Panc1 (cell line): Measurements from ENCODE around the gene MAPK4. TPM values are rescaled to one million over a fixed set of nuclear protein-coding genes. Genes with fewer than 3 reads are reported as not detected.

ENCODE experiments used
- ATAC-seq: fragments of 200-7000 bp; cut with Tn5 transposase; 2 replicates; pipeline ENCODE4 v1.9.1; 2020; ENCODE audit warnings: mild to moderate bottlenecking, moderate library complexity
- BruUV-seq: library from RNA; stranded (reverse); fragments of 400-500 nt; replicated peaks from 2 replicates; lab custom pipeline; 2021; lab: Mats Ljungman, UMichigan
- CTCF ChIA-PET: fragments of 300-600 bp; sonication (Branson Sonifier 250); formaldehyde crosslinking; loops from one replicate; lab custom pipeline; 2022; ENCODE audit warnings: antibody characterized with exemption; lab: Charles Lee
- POLR2A ChIA-PET: fragments of 300-600 bp; sonication (Branson Sonifier 250); formaldehyde crosslinking; loops from one replicate; lab custom pipeline; 2022; ENCODE audit warnings: antibody characterized with exemption; lab: Charles Lee
- DNase-seq: peaks from one replicate; pipeline ENCODE4 v3.0.0-alpha.2; 2010; ENCODE audit warnings: low read depth, low spot score
- H3K27ac ChIP-seq: 2 replicates; pipeline ENCODE4 v1.5.1; 2011; ENCODE audit warnings: mild to moderate bottlenecking, low read length, inconsistent platforms
- H3K27me3 ChIP-seq: fragments of 200-500 bp; sonication (Bioruptor generic); 2 replicates; pipeline ENCODE4 v1.6.0; 2014; ENCODE audit warnings: low read length, inconsistent platforms; ENCODE audit not compliant: control insufficient read depth, insufficient read depth
- H3K36me3 ChIP-seq: fragments of 200-500 bp; sonication (Bioruptor generic); 2 replicates; pipeline ENCODE4 v1.5.1; 2014; ENCODE audit warnings: inconsistent platforms, mild to moderate bottlenecking, low read length, moderate library complexity; ENCODE audit not compliant: control insufficient read depth, insufficient read depth
- H3K4me1 ChIP-seq: 2 replicates; pipeline ENCODE4 v1.5.1; 2011; ENCODE audit warnings: inconsistent platforms, mild to moderate bottlenecking, low read length, moderate library complexity; ENCODE audit not compliant: control insufficient read depth, insufficient read depth
- H3K4me3 ChIP-seq, 2 experiments: 2 replicates each; pipeline ENCODE4 v1.5.1; 2011 to 2012; ENCODE audit warnings: low read depth in 2 of 2, low read length in 2 of 2, mild to moderate bottlenecking in 2 of 2, inconsistent platforms in 1 of 2, moderate library complexity in 1 of 2
- H3K9me3 ChIP-seq: fragments of 200-500 bp; sonication (Bioruptor generic); 2 replicates; pipeline ENCODE4 v1.5.1; 2014; ENCODE audit warnings: low read depth, mild to moderate bottlenecking, inconsistent platforms, low read length, moderate library complexity; ENCODE audit not compliant: control insufficient read depth, insufficient read depth
- CTCF ChIP-seq: fragments of 450-650 bp; IDR thresholded peaks from 2 replicates; pipeline ENCODE4 v1.5.1; 2017; ENCODE audit warnings: mild to moderate bottlenecking
- POLR2AphosphoS5 ChIP-seq: IDR thresholded peaks from 2 replicates; pipeline ENCODE4 v1.6.1; 2012; ENCODE audit warnings: mild to moderate bottlenecking, low read depth, low read length, moderate library complexity
- REST ChIP-seq, 2 experiments: IDR thresholded peaks; 2 replicates each; pipeline ENCODE4 v1.6.1; 2011 to 2012; ENCODE audit warnings: low read depth in 2 of 2, control low read depth in 1 of 2, low read length in 1 of 2, mild to moderate bottlenecking in 1 of 2, moderate library complexity in 1 of 2; ENCODE audit not compliant: insufficient read depth in 1 of 2
- SIN3A ChIP-seq: IDR thresholded peaks from 2 replicates; pipeline ENCODE4 v1.6.1; 2012; ENCODE audit warnings: low read depth, mild to moderate bottlenecking, low read length, moderate library complexity, borderline replicate concordance; ENCODE audit not compliant: insufficient read depth
- TCF7L2 ChIP-seq: IDR thresholded peaks from 2 replicates; pipeline ENCODE4 v1.6.1; 2011; ENCODE audit warnings: mild to moderate bottlenecking, low read depth, low read length, inconsistent platforms
- in situ Hi-C: cut with HindIII; loops from 2 replicates; pipeline ENCODE4 v1.10.0; 2016; ENCODE audit warnings: low sequenced_read_pairs, low pct_unique_long_range_greater_than_20kb
- intact Hi-C: fragments of 100-400 bp; cut with micrococcal nuclease; formaldehyde crosslinking; loops from one replicate; pipeline ENCODE4 v1.10.0; 2022; ENCODE audit not compliant: unreplicated experiment
- total RNA-seq: library from RNA; stranded (reverse); gene quantifications from one replicate; pipeline ENCODE4 v1.2.1, GENCODE V29; 2021; ENCODE audit not compliant: unreplicated experiment

Gene MAPK4
- total RNA-seq, 1 experiment from 2014 or later = not detected

- ATAC-seq = no peak
- POLR2A ChIA-PET = no interaction called here
- in situ Hi-C loops = no loop called here
Measured at GRCh38 chr18:50638016-50638883, 78.4 kb downstream of the MAPK4 start.

GRCh38 chr18:50638884-50639420, 79.1 kb downstream of the MAPK4 start:
- ChIA-PET POLR2A (no interaction called here), CTCF (no interaction called here)
- ATAC-seq = no peak
- no peaks in the 10 kb centered on the region for H3K9me3 ChIP-seq
- no peak for DNase-seq
- no peaks in the 10 kb centered on the region for H3K27me3 ChIP-seq
- in situ Hi-C loops = no loop called here
- intact Hi-C loops = no loop called here
- H3K36me3 ChIP-seq = no peaks in the 10 kb centered on the region
- no peaks in the 10 kb centered on the region for H3K4me1 ChIP-seq
- no peak overlapping the region for H3K4me3 ChIP-seq
- BruUV-seq = no TSS peak
- no peak overlapping the region for H3K27ac ChIP-seq
- TF ChIP-seq POLR2AphosphoS5 = no peak
- TF ChIP-seq TCF7L2 = no peak
- TF ChIP-seq REST (IDR thresholded peaks at IDR 0.05; ENCODE audit: insufficient read depth in 1 of 2, low read depth in 2 of 2, low read length in 1 of 2) = no peak
- TF ChIP-seq CTCF = no peak

More at GRCh38 chr18:50638016-50638883, 78.4 kb downstream of the MAPK4 start:
- Histone ChIP-seq H3K36me3 (no peaks in the 10 kb centered on the region), H3K9me3 (no peaks in the 10 kb centered on the region), H3K4me1 (no peaks in the 10 kb centered on the region), H3K4me3 (no peak overlapping the region), H3K27ac (no peak overlapping the region), H3K27me3 (no peaks in the 10 kb centered on the region)
- intact Hi-C loops = no loop called here
- no peak for TF ChIP-seq POLR2AphosphoS5
- TF ChIP-seq TCF7L2 = no peak
- no peak for TF ChIP-seq REST (IDR thresholded peaks at IDR 0.05; ENCODE audit: insufficient read depth in 1 of 2, low read depth in 2 of 2, low read length in 1 of 2)
- no peak for TF ChIP-seq CTCF
- no peak for TF ChIP-seq SIN3A
- CTCF ChIA-PET = no interaction called here
- BruUV-seq = no TSS peak
- DNase-seq = no peak
